Measurements from ENCODE around the gene CRTAP. TPM values are rescaled to one million over a fixed set of nuclear protein-coding genes. Genes with fewer than 3 reads are reported as not detected.
"Not testable (repeated sequence)": the region's sequence is repeated elsewhere in the genome, so short reads cannot be mapped to it uniquely, and the experiment has no call there.

CRTAP gene
- total RNA-seq, 1 experiment from 2014 or later: 107 TPM

DNA sequence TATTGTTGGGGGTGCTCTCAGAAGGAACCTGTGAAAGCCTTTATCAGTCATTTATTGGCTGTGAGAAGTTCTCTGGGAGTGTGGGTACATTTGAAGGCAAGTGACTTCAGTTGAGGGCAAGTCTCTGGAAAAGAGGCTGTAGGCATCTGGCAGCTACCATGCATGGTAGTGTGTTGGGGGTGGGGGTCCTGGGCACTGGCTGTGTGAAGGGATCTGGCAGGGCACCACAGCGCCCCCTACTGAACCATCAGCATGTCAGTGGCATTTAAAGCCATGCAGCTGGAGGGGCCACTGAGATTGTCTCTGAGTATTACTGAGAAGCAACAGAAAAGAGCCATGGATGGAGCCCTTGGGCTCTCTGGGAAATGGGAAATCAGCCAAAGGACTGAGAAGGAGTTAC, 30.6 kb downstream of the CRTAP start:
- DNase-seq: peak in 1 of 2 experiments; percentile 15
- H3K9me3 ChIP-seq (replicated peaks): no peaks in the 10 kb centered on the region

DNA sequence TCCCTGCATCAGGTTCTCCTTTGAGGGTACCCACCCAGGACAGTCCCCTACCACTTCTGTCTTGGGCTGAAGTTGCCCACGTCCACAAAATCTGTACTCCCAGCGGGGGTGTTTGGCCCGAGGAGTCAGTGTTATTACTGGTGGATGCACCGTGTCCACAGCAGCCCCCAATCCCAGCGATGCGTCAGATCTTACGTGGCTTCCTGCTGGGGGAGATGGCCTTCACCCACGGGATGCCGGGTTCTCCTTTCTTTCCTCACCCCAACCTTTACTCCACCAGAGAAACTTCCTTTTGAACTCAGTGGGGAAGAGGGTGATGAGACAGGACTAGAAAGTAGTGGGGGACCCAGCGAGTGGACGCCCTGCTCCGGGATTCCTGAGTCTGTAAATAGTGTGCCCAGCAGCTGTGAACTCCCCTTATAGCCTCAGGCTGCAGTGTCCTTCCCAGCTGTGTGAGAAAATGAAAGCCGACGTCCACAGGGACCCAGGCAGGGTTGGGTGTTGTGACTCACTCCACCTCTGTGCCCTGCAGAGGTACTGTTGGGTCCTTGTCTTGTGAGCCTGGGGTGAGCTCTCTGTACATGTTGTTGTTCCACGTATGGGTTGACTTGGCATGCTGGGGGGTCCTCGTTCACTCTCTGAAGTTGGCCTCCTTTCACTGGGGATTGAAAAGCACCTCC, 31.5 kb downstream of the CRTAP start:
- peaks cover 20% of the 10 kb centered on the region for H3K4me1 ChIP-seq
- no peak overlapping the region for H3K4me3 ChIP-seq
- peaks cover 1% of the 10 kb centered on the region; the same call in 1 of the 2 replicates for H3K36me3 ChIP-seq
- no peak overlapping the region for H3K27ac ChIP-seq
- no peaks in the 10 kb centered on the region for H3K27me3 ChIP-seq
- DNase-seq: peak; percentile 39 to 54
- no peaks in the 10 kb centered on the region for H3K9me3 ChIP-seq (replicated peaks)

More for the DNA sequence above, 30.6 kb downstream of the CRTAP start:
- peaks cover 3% of the 10 kb centered on the region; the same call in 1 of the 2 replicates for H3K36me3 ChIP-seq
- no peaks in the 10 kb centered on the region for H3K27me3 ChIP-seq
- no peak overlapping the region for H3K27ac ChIP-seq
- H3K4me3 ChIP-seq: no peak overlapping the region
- H3K4me1 ChIP-seq: peaks cover 20% of the 10 kb centered on the region

DNA sequence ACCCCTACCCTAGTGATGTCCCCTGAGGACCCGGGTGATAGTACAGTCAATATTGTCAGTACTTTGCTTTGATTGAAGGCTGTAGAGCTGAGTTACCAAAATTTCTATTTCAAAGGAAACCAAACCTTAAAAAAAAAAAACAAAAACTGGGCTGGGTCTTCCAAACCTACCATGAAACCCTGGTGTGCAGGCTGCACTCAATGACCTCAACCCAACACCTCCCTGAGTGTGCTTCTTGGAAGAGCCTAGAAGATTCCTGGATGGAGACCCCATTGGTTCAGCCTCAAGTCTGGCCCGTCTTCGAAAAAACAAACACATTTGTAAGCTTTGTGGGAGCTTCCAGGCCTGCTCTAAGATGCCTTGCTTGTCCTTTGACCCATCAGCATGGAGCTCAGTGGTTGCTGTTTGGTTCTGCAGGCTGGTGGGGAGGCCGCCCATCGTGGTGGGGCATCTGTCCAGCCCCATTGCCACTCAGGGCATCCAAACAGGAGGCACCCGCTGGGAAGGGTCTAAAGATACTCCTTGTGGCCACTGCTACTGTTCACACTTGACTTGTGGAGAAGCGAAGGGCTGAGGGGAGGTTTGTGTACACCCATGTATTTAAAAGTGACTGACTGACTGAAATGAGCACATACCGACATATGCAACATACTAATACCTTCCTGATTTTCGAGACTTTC, 32.2 kb downstream of the CRTAP start:
- H3K9me3 ChIP-seq (replicated peaks): no peaks in the 10 kb centered on the region
- H3K27ac ChIP-seq: peak overlapping the region; percentile 57
- H3K4me1 ChIP-seq: peaks cover 20% of the 10 kb centered on the region
- H3K27me3 ChIP-seq: no peaks in the 10 kb centered on the region
- H3K4me3 ChIP-seq: no peak overlapping the region
- H3K36me3 ChIP-seq: no peaks in the 10 kb centered on the region
- DNase-seq: no peak

DNA sequence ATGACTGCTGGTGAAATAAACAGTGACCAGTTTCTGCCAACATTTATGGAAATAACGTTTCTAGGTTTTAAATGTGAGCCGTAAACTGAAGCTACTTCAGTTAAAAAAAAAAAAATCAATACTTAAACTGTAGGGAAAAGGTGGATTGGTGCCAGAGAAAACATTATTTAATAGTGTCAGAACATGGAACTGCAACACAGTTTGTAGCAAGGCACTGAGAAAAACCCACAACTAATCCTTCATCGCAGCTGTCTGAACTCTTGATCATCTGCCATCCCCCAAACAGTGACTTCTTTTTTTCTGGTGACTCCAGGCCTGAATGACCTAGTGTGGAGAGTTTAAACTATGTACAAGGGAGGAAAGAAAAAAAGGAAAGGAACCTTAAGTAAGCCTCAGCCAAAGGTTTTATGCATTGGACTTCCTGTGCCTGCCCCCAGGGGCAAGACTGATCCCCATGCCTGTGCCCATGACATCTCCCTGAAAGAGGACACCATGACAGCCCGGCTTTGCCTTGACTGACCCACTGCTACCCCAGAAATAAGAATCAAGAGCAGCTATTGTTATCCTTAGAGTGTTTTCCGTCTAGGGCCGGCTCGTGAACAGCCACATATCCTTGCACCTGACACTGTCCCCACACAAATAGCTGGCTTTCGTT, 33.1 kb downstream of the CRTAP start:
- Histone ChIP-seq H3K4me1 (peaks cover 20% of the 10 kb centered on the region), H3K27ac (peak overlapping the region; percentile 57), H3K27me3 (no peaks in the 10 kb centered on the region), H3K36me3 (no peaks in the 10 kb centered on the region), H3K4me3 (no peak overlapping the region), H3K9me3 (replicated peaks) (no peaks in the 10 kb centered on the region)
- peak; percentile 82 to 94 for DNase-seq

DNA sequence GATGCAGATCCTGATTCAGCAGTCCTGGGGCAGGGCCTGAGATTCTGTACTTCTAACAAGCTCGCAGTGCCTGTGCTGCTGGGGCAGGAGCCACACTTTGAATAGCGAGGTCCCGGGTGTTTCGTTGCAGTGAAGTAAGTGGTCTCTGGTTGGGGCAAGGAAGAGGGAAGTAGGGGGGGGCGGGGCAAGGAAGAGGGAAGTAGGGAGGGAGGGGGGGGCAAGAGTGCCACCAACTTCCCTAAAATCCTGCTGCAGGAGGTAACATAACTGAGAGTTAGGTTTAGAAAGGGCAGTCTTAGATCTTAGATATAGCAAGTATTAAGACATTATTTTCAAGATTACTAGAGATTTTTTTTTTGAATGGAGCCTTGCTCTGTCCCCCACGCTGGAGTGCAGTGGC, 35.5 kb downstream of the CRTAP start:
- Histone ChIP-seq H3K4me1 (peaks cover 20% of the 10 kb centered on the region), H3K27ac (no peak overlapping the region), H3K36me3 (no peaks in the 10 kb centered on the region), H3K9me3 (replicated peaks) (no peaks in the 10 kb centered on the region), H3K27me3 (no peaks in the 10 kb centered on the region), H3K4me3 (no peak overlapping the region)
- DNase-seq: no peak

DNA sequence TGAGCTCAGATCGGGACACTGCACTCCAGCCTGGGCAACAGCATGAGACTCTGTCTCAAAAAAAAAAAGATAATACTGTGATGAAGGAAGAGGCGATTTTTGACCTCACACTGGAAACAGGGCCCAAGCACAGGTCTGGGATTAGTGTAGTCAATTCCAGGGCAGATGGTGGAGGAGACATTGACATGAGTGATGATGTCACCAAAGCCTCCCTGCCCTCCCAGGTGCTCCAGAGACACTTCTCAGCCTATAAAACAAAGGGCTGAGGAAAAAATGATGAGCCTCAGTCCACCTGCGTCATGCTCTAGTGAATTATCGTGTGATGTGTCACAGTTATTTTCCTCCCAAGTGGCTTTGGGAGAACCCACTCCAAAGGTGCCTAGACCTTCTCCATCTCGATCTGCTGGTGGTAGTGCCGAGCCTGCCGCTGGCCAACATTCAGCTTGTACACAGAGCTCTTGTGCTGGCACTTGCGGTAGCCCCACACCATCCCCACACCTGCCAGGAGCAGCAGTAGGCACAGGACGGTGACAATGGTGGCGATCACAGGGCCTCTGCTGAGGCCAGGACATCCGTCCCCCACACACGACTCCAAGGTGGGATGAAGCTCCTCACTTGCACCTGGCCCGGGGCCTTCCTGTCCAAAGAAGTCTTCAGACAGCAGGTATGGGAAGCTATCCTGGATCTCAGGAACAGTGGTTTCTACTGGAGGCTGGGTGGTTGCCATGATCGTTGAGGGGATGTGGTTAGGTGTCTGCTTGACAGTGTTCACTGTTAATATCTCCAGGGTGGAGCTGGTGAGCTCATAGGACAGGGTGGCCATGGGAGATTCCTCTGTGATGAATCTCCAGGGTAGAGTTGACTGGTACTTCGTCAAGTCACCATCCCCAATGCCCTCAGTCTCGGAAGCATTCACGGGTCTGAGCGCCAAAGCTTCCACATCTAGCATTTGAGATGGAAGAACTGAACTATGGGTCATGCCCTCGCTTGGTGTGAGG, 38.8 kb downstream of the CRTAP start:
- no peaks in the 10 kb centered on the region for H3K36me3 ChIP-seq
- H3K9me3 ChIP-seq (replicated peaks): no peaks in the 10 kb centered on the region
- H3K4me1 ChIP-seq: peaks cover 13% of the 10 kb centered on the region
- no peaks in the 10 kb centered on the region for H3K27me3 ChIP-seq
- no peak overlapping the region for H3K27ac ChIP-seq
- no peak for DNase-seq
- H3K4me3 ChIP-seq: no peak overlapping the region

DNA sequence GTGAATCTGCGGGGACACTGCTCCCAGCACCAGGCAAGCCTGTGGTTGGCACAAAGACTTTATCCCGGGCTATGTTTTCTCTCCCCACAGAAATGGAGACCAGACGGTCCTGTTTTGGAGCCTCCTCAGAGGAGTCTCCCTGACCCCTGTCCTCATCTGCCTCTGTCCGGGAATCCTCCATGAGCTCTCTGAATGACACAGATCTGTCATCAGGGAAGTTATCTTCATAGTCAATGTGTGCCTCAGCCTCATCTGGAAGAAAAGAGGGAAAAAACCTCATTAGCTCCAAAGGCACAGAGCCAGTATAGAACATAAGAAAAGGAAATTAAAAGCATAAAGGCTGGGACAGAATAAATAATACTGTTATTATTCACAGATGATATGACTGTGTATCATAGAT, 40.0 kb downstream of the CRTAP start:
- no peaks in the 10 kb centered on the region for H3K36me3 ChIP-seq
- H3K9me3 ChIP-seq (replicated peaks): no peaks in the 10 kb centered on the region
- no peak for DNase-seq
- no peak overlapping the region for H3K4me3 ChIP-seq
- no peaks in the 10 kb centered on the region for H3K27me3 ChIP-seq
- H3K27ac ChIP-seq: no peak overlapping the region
- peaks cover 6% of the 10 kb centered on the region for H3K4me1 ChIP-seq

DNA sequence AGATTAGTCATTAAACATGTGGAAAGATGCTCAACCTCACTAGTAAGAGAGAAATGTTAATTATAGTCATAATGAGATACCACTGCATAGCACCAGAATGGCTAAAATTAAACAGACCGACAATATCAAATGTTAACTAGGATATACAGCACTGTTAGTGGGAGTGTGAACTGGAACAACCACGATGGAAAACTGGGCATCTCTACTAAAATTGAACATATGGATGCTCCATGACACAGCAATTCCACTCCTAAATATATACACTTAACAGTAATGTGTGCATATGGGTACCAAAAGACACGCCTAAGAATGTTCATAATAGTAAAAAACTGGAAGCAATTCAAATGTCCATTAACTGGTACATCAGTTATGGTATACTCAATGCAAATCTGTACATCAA, 41.5 kb downstream of the CRTAP start:
- H3K4me3 ChIP-seq: no peak overlapping the region
- no peaks in the 10 kb centered on the region for H3K27me3 ChIP-seq
- H3K4me1 ChIP-seq: peaks cover 6% of the 10 kb centered on the region
- no peaks in the 10 kb centered on the region for H3K9me3 ChIP-seq (replicated peaks)
- DNase-seq: no peak
- H3K36me3 ChIP-seq: no peaks in the 10 kb centered on the region
- H3K27ac ChIP-seq: no peak overlapping the region

DNA sequence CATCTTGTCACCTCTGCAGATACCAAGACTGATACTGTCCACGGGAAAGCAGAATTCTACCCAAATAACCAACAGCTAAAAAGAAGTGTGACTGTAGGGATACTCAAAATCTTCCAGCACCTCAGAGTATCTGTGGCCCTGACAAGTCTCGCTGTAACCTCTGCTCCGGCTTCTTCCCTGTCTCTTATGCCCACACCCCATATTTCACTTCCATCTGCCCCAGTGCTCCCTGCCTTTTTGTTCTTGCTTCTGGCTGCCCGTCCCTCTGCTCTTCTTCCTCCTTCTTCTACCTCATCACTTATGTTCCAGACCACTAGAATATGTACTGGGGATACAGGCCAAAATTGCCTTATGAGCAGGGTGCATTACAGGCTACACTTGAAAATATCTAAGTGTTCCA, 45.4 kb downstream of the CRTAP start:
- Histone ChIP-seq H3K9me3 (replicated peaks) (no peaks in the 10 kb centered on the region), H3K27me3 (no peaks in the 10 kb centered on the region), H3K4me3 (no peak overlapping the region), H3K36me3 (no peaks in the 10 kb centered on the region), H3K4me1 (peaks cover 6% of the 10 kb centered on the region), H3K27ac (no peak overlapping the region)
- DNase-seq: no peak

DNA sequence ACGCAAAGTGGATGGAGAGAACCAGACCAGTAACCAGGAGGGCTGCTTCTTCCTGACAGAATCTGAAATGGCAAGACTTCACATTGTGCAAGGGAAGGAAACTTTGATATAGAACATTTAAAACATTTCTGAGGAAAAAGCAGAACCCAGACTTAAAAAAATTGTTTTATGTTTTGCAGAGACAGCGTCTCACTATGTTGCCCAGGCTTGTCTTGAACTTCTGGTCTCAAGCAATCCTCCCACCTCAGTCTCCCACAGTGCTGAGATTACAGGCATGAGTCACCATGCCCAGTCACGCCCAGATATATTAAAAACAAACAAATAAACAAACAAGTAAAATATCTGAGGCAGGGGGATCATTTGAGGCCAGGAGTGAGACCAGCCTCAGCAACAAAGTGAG, 46.2 kb downstream of the CRTAP start:
- Histone ChIP-seq H3K27me3 (no peaks in the 10 kb centered on the region), H3K27ac (no peak overlapping the region), H3K9me3 (replicated peaks) (no peaks in the 10 kb centered on the region), H3K36me3 (no peaks in the 10 kb centered on the region), H3K4me1 (peaks cover 6% of the 10 kb centered on the region), H3K4me3 (no peak overlapping the region)
- no peak for DNase-seq

DNA sequence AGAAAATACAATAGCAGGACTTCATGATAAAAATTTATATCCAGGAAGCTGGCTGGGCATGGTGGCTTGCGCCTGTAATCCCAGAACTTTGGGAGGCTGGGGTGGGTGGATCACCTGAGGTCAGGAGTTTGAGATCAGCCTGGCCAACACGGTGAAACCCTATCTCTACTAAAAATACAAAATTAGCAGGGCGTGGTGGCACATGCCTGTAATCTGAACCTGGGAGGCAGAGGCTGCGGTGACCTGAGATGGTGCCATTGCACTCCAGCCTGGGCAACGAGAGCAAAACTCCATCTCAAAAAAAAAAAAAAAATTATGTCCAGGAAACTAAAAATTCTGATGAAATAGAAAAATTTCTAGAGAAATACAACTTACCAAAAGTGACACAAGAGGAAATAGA, 48.8 kb downstream of the CRTAP start:
- not testable (repeated sequence) for DNase-seq; H3K9me3 ChIP-seq (replicated peaks); H3K4me3 ChIP-seq; H3K4me1 ChIP-seq; H3K36me3 ChIP-seq; H3K27ac ChIP-seq; H3K27me3 ChIP-seq

DNA sequence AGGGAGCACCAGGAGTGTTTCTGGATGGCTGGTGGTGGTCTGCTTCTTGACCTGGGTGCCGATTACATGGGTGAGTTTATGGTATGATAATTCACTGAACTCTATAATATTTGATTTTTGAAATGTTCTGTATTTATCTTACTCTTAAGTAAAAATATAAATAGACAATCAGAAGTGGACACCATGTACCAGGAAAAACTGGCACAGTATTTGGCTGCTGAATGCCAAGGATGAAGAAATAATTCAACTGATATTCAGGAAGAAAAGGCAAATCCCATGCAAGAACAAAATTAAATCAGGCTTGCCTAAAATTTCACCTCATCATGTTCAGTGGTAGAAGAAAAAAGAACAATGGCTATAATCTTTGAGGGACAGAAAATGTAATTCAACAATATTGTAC, 51.6 kb downstream of the CRTAP start:
- Histone ChIP-seq H3K9me3 (replicated peaks) (no peaks in the 10 kb centered on the region), H3K4me3 (no peak overlapping the region), H3K27ac (no peak overlapping the region), H3K4me1 (no peaks in the 10 kb centered on the region), H3K36me3 (no peaks in the 10 kb centered on the region), H3K27me3 (no peaks in the 10 kb centered on the region)
- DNase-seq: no peak

DNA sequence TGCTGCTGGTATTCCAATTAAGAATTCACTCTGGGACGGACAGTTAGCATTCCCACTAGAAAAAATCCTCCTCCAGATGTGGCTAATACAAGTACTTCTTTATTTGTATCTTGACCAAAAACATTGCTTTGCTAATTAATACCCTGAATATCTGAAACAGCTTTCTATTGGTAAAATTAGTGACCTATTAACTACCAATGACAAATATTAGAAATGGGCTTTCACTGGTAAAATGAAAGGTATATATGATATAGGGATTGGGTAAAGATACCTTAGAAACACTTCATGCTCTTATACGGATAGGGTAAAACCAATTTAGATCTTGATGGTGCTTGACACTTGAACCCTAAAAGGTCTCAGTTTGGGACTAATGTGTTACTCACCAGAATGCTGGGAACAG, 52.3 kb downstream of the CRTAP start:
- Histone ChIP-seq H3K27ac (no peak overlapping the region), H3K27me3 (no peaks in the 10 kb centered on the region), H3K9me3 (replicated peaks) (no peaks in the 10 kb centered on the region), H3K36me3 (no peaks in the 10 kb centered on the region), H3K4me1 (no peaks in the 10 kb centered on the region), H3K4me3 (no peak overlapping the region)
- DNase-seq: no peak

DNA sequence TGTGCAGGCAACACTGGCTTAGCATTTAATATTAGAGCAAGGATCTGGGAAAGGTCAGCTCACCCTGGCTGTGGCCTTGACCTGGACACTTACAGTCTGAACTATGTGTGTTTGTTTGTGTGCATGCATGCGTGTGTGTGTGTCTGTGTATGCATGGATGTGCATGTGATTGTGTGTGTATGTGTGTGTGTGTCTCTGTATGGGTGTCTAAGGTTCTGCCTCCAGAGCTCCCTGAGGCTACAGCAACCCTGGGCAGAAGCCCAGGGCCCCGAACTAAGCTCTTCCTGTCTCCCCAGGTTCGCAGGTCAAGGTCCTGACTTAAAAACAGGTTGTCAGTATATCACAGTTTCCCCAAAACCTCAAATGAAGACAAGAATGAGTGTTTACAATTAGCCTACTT, 53.5 kb downstream of the CRTAP start:
- no peaks in the 10 kb centered on the region for H3K27me3 ChIP-seq
- H3K9me3 ChIP-seq (replicated peaks): no peaks in the 10 kb centered on the region
- H3K36me3 ChIP-seq: no peaks in the 10 kb centered on the region
- no peaks in the 10 kb centered on the region for H3K4me1 ChIP-seq
- H3K4me3 ChIP-seq: no peak overlapping the region
- no peak for DNase-seq
- H3K27ac ChIP-seq: no peak overlapping the region

All from SJCRH30 (cell line).